ENCODE data around the gene ATG7.

The ATG7 gene, protein sequence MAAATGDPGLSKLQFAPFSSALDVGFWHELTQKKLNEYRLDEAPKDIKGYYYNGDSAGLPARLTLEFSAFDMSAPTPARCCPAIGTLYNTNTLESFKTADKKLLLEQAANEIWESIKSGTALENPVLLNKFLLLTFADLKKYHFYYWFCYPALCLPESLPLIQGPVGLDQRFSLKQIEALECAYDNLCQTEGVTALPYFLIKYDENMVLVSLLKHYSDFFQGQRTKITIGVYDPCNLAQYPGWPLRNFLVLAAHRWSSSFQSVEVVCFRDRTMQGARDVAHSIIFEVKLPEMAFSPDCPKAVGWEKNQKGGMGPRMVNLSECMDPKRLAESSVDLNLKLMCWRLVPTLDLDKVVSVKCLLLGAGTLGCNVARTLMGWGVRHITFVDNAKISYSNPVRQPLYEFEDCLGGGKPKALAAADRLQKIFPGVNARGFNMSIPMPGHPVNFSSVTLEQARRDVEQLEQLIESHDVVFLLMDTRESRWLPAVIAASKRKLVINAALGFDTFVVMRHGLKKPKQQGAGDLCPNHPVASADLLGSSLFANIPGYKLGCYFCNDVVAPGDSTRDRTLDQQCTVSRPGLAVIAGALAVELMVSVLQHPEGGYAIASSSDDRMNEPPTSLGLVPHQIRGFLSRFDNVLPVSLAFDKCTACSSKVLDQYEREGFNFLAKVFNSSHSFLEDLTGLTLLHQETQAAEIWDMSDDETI

GRCh38 chr3:11271986-11272904 lies at the start of gene ATG7:
ATG7 (plus strand) TSS chr3:11272397; CDS start chr3:11298696, 26,299 bp downstream.
- DNase-seq = peak; percentile 91

DNA sequence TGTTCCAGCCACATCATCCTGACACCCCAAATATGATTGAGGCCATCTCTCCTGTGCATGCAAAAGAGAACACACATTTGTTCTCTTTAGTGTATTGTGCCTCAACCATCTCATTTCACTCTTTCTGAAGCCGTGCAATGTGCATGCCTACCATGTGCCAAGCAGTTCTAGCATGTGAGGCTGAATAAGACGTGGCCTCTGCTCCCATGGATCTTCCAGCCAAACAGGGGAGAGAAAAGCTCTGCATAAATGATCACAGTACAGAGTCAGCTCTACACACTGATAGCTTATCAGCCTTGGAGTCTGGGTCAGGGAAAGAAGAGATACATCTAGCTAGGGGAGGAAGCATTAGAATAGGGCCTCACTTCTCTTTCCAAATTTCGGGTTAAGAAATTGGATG lies 48.2 kb upstream of the ATG7 start:
- DNase-seq = no peak

DNA sequence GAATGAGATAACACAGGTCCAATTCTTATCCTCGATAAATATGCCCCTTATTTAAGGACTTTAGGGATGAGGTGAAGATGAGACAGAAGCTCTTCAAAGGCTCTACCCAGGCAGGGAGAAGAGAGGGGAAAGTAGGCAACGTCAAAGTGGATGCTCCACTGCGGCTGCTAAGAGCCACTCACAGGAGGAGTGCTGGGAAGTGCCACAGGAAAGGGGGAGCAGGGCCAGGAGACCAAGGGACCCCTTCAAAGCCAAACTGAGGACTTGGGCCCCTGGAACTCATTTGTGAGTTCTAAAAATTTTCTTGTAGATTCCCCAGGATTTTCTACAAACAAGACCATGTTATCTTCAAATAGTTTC lies 47.3 kb upstream of the ATG7 start:
- DNase-seq = no peak

DNA sequence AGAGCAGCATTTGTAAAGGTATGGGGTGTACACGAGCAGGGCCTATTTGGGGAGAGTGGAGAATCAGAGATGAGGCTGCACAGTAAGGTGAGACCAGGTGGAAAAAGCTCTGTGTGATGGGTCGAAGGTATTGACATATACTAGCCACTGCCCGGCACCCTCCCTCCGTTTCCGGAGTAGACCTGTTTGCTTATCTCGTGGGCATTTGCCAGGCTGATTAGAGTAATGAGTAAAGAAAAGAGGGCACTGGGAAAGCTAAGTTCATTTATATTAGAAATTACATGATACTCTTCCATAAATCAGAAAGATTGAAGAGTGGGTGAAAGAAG lies 46.2 kb upstream of the ATG7 start:
- DNase-seq = no peak

DNA sequence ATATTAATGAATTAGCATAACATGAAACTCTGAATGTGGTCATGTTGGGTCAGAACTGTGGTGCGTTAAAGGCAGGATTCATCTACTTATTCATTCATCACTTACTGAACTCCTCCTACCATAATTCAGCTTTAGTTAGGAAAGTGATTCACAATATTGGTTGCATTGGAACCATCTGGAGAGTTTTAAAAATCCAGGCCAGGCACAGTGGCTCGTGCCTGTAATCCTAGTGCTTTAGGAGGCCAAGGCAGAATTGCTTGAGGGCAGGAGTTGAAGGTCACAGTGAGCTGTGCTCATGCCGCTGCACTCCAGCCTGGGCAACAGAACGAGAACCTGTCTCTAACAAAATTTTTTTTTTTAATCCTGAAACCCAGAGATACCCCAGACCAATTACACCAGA lies 44.2 kb upstream of the ATG7 start:
- DNase-seq = no peak

- no peak for DNase-seq
Observed at GRCh38 chr3:11230125-11230524, 42.1 kb upstream of the ATG7 start.

DNA sequence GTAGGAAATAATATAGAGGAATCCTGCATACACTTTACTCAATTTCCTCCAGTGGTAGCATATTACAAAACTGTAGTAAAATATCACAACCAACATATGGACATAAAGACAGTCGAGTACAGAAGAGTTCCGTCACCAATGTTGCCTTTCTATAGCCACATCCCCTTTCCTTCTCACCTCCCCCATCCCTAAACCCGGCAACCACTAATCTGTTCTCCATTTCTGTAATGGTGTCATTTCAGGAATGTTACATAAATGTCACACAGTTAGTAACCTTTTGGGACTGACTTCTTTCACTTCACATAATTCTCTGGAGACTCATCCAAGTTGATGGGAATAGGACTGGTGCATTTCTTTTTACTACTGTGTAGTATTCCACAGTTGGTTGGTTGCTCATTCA lies 41.4 kb upstream of the ATG7 start:
- no peak for DNase-seq

GRCh38 chr3:11235385-11235784 lies 36.8 kb upstream of the ATG7 start:
- no peak for DNase-seq

DNA sequence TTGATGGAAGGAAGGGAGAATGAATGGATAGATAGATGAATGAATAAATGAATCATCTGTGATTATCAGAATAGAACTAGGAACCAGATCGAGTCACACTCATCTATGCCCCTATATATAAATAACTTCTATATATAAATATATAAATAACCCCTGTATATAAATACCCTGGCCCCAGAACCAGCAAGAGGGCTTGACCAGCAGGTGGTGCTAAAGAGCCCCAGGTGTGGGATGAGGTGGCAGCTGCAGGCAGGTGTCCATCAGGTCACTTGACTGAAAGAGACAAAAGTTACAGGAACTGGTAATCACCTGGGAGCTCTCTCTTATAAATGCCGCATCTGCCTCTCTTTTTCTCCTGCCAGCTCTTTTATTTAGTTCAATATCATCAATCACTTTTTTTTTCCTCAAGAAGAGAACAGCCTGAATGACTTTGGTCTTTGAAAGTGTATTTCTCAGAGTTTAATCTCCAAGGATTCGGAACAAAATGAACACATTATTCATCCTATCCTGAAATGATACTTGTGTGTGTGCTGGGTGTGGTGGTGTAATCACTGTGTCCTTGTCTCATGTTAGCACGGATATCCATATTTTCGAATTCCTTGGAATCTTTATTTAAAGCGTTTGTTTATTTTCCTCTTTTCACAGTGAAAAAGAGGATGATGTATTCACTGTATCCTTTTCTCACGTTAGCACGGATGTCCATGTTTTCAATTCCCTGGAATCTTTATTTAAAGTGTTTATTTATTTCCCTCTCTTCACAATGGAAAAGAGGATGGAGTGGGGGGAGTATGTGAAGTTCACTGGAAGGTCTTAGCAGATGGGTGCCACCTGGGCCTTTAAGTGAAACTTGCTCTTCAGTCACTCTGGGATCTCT lies 35.4 kb upstream of the ATG7 start:
- DNase-seq = peak; percentile 4

- no peak for DNase-seq
Observed at GRCh38 chr3:11238060-11238459, 34.1 kb upstream of the ATG7 start.

- no peak for DNase-seq
Observed at GRCh38 chr3:11238880-11239279, 33.3 kb upstream of the ATG7 start.

DNA sequence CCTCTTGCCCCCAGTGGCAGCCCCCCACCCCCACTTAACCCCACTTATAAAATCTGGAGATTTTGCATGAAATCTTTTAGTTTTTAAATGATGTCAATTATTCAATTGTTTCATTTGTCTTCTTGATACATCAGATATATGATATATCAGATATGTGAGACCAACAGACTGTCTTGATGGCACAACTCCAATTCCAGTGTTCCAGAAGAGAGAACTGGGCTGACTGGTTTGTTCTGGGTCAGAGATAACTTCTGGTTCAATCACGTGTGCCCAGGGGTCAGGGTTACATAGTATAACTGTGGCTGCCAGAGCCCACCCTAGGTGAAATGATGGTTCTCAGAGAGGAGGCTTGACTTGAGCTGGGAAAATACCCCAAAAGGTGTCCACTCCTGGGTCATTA lies 32.4 kb upstream of the ATG7 start:
- DNase-seq = no peak

DNA sequence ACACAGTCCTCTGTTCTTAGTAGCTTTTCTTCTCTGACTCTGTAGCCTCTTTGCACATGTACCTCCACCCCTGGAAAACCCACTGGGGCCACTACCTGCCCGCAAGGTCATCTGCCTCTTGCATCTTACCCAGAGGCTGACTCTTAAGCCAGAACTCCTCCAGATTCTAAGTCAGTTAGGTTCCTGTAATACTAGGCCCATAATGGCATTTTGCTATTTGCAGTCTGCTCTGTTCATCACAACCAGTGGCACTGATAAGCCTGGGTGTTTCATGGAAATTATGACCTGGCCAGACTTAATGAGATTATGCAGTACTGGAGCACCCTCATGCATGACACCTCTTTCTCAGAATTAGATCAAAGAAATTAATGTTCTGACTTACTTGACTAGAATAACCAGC lies 31.7 kb upstream of the ATG7 start:
- no peak for DNase-seq

DNA sequence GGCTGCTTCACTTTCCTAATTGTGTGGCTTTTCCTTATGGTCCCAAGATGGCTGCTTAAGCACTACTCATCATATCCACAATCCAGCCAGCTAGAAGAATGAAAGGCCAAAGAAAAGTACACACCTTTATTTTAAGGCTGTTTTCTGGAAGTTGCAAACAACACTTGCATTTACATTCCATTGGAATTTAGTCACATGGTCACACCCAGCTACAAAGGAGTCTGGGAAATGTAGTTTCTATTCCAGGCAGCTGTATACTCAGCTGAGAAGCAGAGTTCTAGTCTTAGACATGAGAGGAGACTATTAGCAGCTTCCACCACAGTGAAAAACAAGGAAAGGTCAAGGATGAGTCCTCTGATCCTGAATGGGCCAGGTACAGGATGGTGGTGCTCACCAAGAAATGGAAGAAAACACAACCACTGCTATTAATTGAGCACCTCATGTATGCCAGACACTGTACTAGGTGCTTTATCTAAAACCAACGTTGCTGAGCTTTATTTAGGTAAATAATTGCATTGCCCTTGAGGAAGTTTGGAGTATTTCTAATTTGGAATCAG lies 28.0 kb upstream of the ATG7 start:
- DNase-seq = no peak

- DNase-seq = no peak
Observed at GRCh38 chr3:11245276-11245675, 26.9 kb upstream of the ATG7 start.

DNA sequence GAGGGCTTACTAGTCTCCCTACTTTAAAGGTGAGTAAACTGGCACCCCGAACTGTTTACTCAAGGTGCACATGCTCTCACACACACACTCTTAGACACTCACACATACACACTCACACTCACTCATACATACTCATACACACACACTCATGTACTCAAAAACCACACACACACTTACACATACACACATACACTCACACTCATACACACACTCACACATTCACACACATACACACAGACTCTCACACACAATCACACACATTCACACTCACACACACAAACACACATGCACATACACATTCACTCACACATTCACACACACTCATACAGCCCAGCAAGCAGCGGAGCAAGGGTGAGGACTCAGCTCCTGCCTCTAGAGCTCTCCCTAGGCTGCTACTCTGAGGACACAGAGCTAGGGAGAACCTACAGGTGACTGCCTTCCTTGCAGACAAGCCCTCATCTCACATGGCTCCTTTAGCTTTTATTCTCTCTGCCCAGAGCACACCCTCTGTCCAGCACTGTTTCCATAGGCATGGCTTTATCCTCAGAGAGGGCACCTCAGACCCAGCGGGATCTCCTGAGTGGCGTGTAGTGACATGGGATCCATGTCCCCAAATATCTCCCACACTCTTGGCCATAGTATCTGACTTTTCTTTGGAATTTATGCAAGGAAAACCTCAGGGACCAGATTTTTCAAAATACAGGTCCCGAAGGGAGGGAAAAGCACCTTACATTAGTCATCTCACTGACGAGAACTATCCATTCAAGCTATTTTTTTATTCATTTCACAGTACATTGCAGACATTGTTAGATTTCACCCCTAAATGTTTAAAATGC lies 26.2 kb upstream of the ATG7 start:
- DNase-seq = no peak

GRCh38 chr3:11246663-11246970 lies 25.6 kb upstream of the ATG7 start:
- DNase-seq = no peak

DNA sequence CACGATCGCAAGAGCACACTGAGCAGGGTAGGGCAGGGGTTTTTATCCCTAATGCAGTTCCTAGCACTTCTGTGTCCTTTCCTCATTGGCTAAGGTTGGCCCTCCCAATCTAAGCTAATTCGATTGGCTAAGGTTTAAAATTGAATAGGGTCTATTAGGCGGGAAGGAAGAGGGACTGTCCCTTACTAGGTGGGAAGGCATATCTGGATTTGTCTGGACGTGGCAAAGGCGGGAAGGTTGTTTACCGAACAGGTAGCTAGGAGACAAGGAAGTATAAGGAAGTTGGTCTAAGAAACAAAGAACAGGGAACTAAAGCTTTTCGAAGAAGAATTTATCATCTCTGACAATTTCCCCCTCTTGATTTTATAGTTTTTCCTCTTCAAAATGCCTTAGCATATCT lies 24.8 kb upstream of the ATG7 start:
- DNase-seq = no peak

DNA sequence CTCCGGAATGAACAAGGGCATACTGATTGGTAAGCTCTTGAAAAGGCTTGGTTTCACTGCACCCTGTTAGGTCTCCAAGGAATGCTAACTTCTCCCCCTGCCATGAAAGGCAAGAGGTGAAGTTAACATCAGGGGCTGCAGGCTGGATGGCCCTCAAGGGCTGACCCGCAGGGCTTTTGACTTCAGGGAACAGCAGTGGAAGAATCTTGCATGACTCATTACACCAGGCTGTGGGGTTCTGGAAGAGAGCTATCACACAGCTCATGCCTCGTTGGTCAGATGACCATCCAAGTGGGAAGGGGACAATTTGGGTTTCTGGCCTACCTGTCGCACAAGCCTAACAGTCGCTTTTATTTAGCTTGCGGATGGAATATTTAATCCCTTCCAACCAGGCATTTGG lies 23.6 kb upstream of the ATG7 start:
- DNase-seq = no peak

DNA sequence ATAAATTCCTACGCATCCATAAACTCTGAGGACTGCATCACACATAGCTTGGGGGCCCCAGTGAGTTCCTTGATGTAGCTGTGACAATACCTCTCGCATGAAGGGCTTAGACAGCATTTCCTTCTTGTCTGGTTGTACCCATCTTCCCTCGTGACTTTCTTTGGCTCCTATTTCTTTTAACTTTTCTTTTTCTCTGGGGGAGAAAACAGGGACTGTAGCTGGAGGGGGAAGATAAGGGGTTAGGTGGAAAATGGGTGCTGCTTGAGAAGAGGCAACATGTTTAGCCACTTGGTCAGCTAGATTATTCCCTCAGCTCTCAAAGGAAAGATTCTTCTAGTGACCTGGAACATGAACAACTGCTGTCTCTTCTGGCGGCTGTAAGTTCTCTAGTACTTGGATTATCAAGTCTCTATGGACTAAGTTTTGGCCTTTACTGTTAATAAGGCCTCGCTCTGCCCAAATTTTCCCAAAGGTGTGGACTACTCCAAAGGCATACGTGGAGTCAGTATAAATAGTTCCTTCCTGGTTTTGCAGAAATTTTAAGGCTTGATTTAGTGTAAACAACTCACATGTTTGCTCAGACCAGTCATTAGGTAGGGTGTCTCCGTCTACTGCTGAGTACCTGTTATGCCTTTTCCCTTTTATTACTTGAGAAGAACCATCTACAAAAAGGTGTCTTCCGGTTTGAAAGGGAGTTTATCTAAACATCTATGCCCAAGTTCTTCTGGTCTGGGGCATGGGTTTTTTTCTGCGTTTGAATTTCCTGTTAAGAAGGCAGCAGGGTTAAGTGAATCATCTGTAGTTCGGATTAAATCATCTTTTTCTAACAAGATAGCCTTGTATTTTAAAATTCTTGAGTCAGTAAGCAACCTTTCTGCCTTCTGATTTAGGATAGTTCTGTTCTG lies 21.0 kb upstream of the ATG7 start:
- DNase-seq = no peak

DNA sequence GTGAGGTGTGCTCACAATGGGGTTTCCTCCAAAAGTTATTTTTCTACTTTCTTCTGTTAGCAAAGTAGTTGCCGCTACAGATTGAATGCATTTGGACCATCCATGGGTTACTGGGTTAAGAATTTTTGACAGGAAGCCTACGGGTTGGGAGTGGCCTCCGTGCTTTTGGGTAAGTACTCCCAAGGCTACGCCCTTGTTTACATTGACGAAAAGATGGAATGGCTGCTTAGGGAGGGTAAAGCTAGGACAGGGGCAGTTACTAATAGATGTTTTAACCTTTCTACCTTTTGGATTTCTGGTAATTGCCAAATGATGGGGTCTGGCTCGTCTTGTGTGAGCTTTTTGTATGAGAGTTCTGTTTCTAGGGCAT lies 20.4 kb upstream of the ATG7 start:
- DNase-seq = no peak
